Chondrocyte (in vitro differentiated cells): ENCODE results near the gene RALA. TPM values are rescaled to one million over a fixed set of nuclear protein-coding genes. Genes with fewer than 3 reads are reported as not detected.

Experiments used
- DNase-seq: peaks from one replicate; pipeline ENCODE4 v3.0.0; 2021; ENCODE audit warnings: mixed read lengths, low spot score
- H3K27ac Mint-ChIP-seq: one replicate; pipeline ENCODE4 v1.8.0; 2021; ENCODE audit warnings: mild to moderate bottlenecking, moderate library complexity, mixed read lengths; ENCODE audit not compliant: unreplicated experiment
- H3K27me3 Mint-ChIP-seq: 2 replicates; pipeline ENCODE4 v1.8.0; 2021; ENCODE audit warnings: low read depth, mixed read lengths
- H3K36me3 Mint-ChIP-seq: 2 replicates; pipeline ENCODE4 v1.8.0; 2021; ENCODE audit warnings: low read depth, mixed read lengths
- H3K4me1 Mint-ChIP-seq: 2 replicates; pipeline ENCODE4 v1.8.0; 2021; ENCODE audit warnings: low read depth, mild to moderate bottlenecking, mixed read lengths
- H3K4me3 Mint-ChIP-seq: one replicate; pipeline ENCODE4 v1.8.0; 2021; ENCODE audit warnings: mild to moderate bottlenecking, moderate library complexity, mixed read lengths; ENCODE audit not compliant: unreplicated experiment
- H3K9me3 Mint-ChIP-seq: 2 replicates; pipeline ENCODE4 v1.8.0; 2021; ENCODE audit warnings: low read depth, mixed read lengths
- CTCF ChIP-seq: fragments of 200-600 bp; sonication (generic); IDR thresholded peaks from 2 replicates; pipeline ENCODE4 v1.5.0; 2021; ENCODE audit warnings: antibody characterized with exemption, mild to moderate bottlenecking, moderate library complexity
- total RNA-seq: library from RNA; stranded (reverse); gene quantifications from 3 replicates; pipeline ENCODE4 v1.2.1, GENCODE V29; 2021

RALA gene
- total RNA-seq, 1 donor from 2014 or later, result 35.2 TPM

DNA sequence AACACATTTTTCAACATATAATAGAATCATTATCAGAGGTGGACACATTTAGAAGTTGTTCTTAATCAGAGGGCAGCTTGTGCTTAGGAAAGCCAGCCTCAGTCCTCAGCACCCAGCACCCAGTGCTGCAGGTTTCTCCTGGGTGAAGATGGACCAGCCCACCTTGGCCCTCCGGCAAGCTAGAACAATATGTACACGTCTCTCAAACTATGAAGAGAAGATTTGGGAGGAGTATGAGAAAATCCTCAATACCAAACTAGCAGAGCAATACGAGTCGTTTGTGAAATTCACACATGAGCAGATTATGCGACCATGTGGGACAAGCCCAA lies 13.5 kb upstream of the RALA start:
- no peak for TF ChIP-seq CTCF
- DNase-seq, result no peak
- Mint-ChIP-seq H3K9me3 (no peaks in the 10 kb centered on the region), H3K36me3 (no peaks in the 10 kb centered on the region), H3K27me3 (no peaks in the 10 kb centered on the region), H3K4me1 (peaks cover 14% of the 10 kb centered on the region), H3K4me3 (peak overlapping the region; percentile 60), H3K27ac (no peak overlapping the region)

DNA sequence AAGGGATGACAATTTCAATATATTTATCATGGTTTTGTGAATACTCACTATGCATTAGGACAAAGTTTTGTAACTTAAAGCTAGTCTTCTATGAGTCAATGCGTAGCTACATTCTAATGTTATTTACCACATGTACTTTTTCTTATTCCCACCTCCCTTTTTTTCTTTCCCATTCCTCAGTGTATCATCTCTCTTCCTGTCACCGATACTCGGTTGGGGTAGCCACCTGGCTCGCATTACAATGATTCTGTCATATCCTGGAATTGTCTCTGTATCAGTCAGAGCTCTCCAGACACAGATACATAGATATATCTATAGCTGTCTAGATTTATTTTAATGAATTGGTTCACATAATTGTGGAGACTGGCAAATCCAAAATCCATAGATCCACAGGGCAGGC lies 9.8 kb upstream of the RALA start:
- Mint-ChIP-seq H3K27ac (no peak overlapping the region), H3K4me3 (no peak overlapping the region), H3K9me3 (no peaks in the 10 kb centered on the region), H3K4me1 (peaks cover 23% of the 10 kb centered on the region), H3K36me3 (no peaks in the 10 kb centered on the region), H3K27me3 (no peaks in the 10 kb centered on the region)
- TF ChIP-seq CTCF, result no peak
- DNase-seq, result no peak

- no peak for TF ChIP-seq CTCF
- Mint-ChIP-seq H3K27me3 (no peaks in the 10 kb centered on the region), H3K36me3 (no peaks in the 10 kb centered on the region), H3K27ac (no peak overlapping the region), H3K4me1 (peaks cover 18% of the 10 kb centered on the region), H3K4me3 (no peak overlapping the region), H3K9me3 (no peaks in the 10 kb centered on the region)
- DNase-seq, result no peak
Measured at GRCh38 chr7:39614299-39614698, 9.1 kb upstream of the RALA start.

DNA sequence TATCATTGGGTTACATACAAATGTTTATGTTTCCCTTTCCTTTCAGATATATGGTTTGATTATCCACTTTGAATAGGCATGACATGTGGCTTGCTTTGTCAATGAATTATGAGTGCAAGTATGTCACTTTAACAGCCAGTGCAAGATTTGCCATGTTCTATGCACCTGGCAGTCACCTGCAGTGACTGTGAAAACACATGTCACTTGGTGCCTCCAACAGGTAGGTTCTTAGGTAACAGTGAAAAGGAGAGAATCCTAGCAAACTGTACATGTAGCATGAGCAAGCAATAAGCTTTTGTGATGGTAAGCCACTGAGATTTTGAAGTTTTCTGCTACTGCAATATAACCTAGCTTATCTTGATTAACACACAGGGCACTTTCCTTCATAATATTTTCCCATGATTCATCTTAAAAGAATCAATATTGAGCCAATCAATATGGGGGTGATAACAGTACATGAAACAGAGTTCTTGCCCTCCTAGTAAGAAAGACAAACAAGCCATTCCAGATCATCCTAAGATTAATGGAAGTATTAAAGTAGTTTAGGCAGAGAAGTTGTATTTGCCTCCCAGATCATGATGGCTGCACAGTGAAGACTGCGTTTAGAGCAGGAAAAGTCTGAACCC lies 7.9 kb upstream of the RALA start:
- no peak for TF ChIP-seq CTCF
- no peaks in the 10 kb centered on the region for H3K36me3 Mint-ChIP-seq
- no peak overlapping the region for H3K27ac Mint-ChIP-seq
- H3K27me3 Mint-ChIP-seq, result no peaks in the 10 kb centered on the region
- DNase-seq, result no peak
- H3K4me3 Mint-ChIP-seq, result no peak overlapping the region
- peaks cover 13% of the 10 kb centered on the region for H3K4me1 Mint-ChIP-seq
- no peaks in the 10 kb centered on the region for H3K9me3 Mint-ChIP-seq

DNA sequence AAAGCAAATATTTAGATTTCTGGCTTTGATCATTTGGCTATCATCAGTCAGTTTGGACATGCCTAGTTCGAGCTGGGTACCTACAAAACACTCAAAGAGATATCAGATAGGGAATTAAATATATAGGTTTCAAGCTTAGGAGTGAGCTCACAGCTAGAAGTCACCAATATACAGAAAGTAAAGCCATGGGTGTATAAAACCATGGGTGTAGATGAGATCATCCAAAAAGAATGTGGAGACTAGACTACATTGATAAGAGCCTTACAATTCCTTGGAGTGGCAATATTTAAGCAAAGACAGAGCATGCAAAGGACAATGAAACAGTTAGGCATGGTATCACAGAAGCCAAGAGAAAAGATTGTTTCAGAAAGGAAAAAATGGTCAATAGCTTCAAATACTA lies 7.2 kb upstream of the RALA start:
- Mint-ChIP-seq H3K27ac (no peak overlapping the region), H3K36me3 (no peaks in the 10 kb centered on the region), H3K27me3 (no peaks in the 10 kb centered on the region), H3K9me3 (no peaks in the 10 kb centered on the region), H3K4me3 (no peak overlapping the region), H3K4me1 (peaks cover 13% of the 10 kb centered on the region)
- no peak for DNase-seq
- no peak for TF ChIP-seq CTCF
